Mesendoderm (in vitro differentiated cells): ENCODE results near the gene GFAP.
A peak's percentile ranks its signal among the peaks of the same experiment; 100 is the strongest.

Source experiments
- DNase-seq: peaks from one replicate; pipeline ENCODE4 v3.0.0; 2013
- H2AK5ac ChIP-seq: 2 replicates; pipeline ENCODE4 v1.6.1; 2013; ENCODE audit warnings: low read length, inconsistent platforms
- H2BK120ac ChIP-seq: 2 replicates; pipeline ENCODE4 v1.6.1; 2013; ENCODE audit warnings: low read depth, mild to moderate bottlenecking, low read length, moderate library complexity, mixed read lengths
- H2BK15ac ChIP-seq: replicated peaks from 2 replicates; pipeline ENCODE4 v1.6.1; 2013; ENCODE audit warnings: low read depth, mild to moderate bottlenecking, moderate library complexity
- H2BK5ac ChIP-seq: 2 replicates; pipeline ENCODE4 v1.6.1; 2013; ENCODE audit warnings: low read length, inconsistent platforms
- H3K18ac ChIP-seq: 2 replicates; pipeline ENCODE4 v1.6.1; 2013; ENCODE audit warnings: mild to moderate bottlenecking, low read length, mixed read lengths
- H3K23ac ChIP-seq: one replicate; pipeline ENCODE4 v1.6.1; 2013; ENCODE audit warnings: low read length
- H3K27ac ChIP-seq: 2 replicates; pipeline ENCODE4 v1.5.1; 2013; ENCODE audit warnings: low read depth, mild to moderate bottlenecking, inconsistent platforms, low read length, moderate library complexity
- H3K27me3 ChIP-seq: 2 replicates; pipeline ENCODE4 v1.6.1; 2013; ENCODE audit warnings: low read length, control low read depth, mild to moderate bottlenecking, inconsistent platforms; ENCODE audit not compliant: insufficient read depth, poor library complexity
- H3K36me3 ChIP-seq: 2 replicates; pipeline ENCODE4 v1.6.1; 2013; ENCODE audit warnings: low read length, inconsistent platforms; ENCODE audit not compliant: control insufficient read depth, insufficient read depth
- H3K4ac ChIP-seq: one replicate; pipeline ENCODE4 v1.6.1; 2013; ENCODE audit warnings: low read depth, mild to moderate bottlenecking, low read length, moderate library complexity
- H3K4me1 ChIP-seq: 2 replicates; pipeline ENCODE4 v1.6.1; 2013; ENCODE audit warnings: low read depth, low read length, inconsistent platforms; ENCODE audit not compliant: control insufficient read depth
- H3K4me2 ChIP-seq: 2 replicates; pipeline ENCODE4 v1.6.1; 2013; ENCODE audit warnings: low read length
- H3K4me3 ChIP-seq: 2 replicates; pipeline ENCODE4 v1.5.1; 2013; ENCODE audit warnings: mild to moderate bottlenecking, low read length
- H3K56ac ChIP-seq: one replicate; pipeline ENCODE4 v1.6.1; 2013; ENCODE audit warnings: low read length
- H3K79me1 ChIP-seq: 2 replicates; pipeline ENCODE4 v1.6.1; 2013; ENCODE audit warnings: low read length, inconsistent platforms
- H3K79me2 ChIP-seq: 2 replicates; pipeline ENCODE4 v1.6.1; 2013; ENCODE audit warnings: mild to moderate bottlenecking, low read length; ENCODE audit not compliant: control insufficient read depth, insufficient read depth
- H3K9ac ChIP-seq: 2 replicates; pipeline ENCODE4 v1.6.1; 2013; ENCODE audit warnings: low read length, inconsistent platforms
- H4K5ac ChIP-seq: one replicate; pipeline ENCODE4 v1.6.1; 2013; ENCODE audit warnings: low read length
- H4K8ac ChIP-seq: one replicate; pipeline ENCODE4 v1.6.1; 2013; ENCODE audit warnings: low read depth, mild to moderate bottlenecking, control low read depth, low read length, moderate library complexity
- WGBS: extraction: QIAGEN DNeasy Blood & Tissue Kit; methylation state at CpG from one replicate; pipeline ENCODE4 v1.1.7; 2013; ENCODE audit warnings: low lambda C conversion rate, missing lambda C conversion rate; ENCODE audit not compliant: insufficient coverage; ENCODE audit errors: extremely low coverage; 5-methylcytosine and 5-hydroxymethylcytosine counted together

GFAP gene

DNA sequence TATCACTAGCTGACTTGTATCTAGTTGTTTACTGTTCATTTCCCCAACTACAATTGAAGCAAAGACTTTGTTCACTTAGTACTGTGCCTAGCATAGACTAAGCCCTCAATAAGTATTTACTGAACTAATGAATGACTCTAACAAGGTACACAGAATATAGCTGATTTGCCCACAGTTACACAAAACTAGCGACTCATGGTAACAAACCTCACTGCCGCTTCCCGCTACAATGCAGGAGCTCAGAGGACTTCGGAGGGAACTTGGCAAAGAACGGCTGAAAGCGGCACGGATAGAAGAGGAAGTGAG is 16.6 kb downstream of the GFAP start:
- H3K23ac ChIP-seq = no peak overlapping the region
- peak overlapping the region; percentile 89 for H3K9ac ChIP-seq
- DNase-seq = no peak
- peak overlapping the region; percentile 96 for H3K56ac ChIP-seq
- H2BK5ac ChIP-seq = no peak overlapping the region
- H4K8ac ChIP-seq = no peak overlapping the region
- no peak overlapping the region for H2BK15ac ChIP-seq
- H2BK120ac ChIP-seq = no peak overlapping the region
- H3K4me3 ChIP-seq = peak overlapping the region; percentile 82
- H3K27ac ChIP-seq = no peak overlapping the region
- no peaks in the 10 kb centered on the region for H3K27me3 ChIP-seq
- no peak overlapping the region for H3K18ac ChIP-seq
- peak overlapping the region; percentile 81 for H3K4me2 ChIP-seq
- WGBS = no CpG with 5 or more reads among the region's 7 CpGs
- H2AK5ac ChIP-seq = no peak overlapping the region
- H4K5ac ChIP-seq = no peak overlapping the region
- H3K79me1 ChIP-seq = peaks cover 5% of the 10 kb centered on the region
- H3K4me1 ChIP-seq = no peaks in the 10 kb centered on the region
- H3K79me2 ChIP-seq = peaks cover 18% of the 10 kb centered on the region
- H3K4ac ChIP-seq = peak overlapping the region; percentile 73
- H3K36me3 ChIP-seq = no peaks in the 10 kb centered on the region

GRCh38 chr17:44894642-44895041 is 20.7 kb downstream of the GFAP start:
- H4K8ac ChIP-seq = no peak overlapping the region
- no peak for DNase-seq
- WGBS = no CpG with 5 or more reads among the region's 4 CpGs

GRCh38 chr17:44892250-44892649 is 23.1 kb downstream of the GFAP start:
- H3K18ac ChIP-seq = no peak overlapping the region
- H3K4me2 ChIP-seq = no peak overlapping the region
- no peak overlapping the region for H2AK5ac ChIP-seq
- H3K4me1 ChIP-seq = no peaks in the 10 kb centered on the region
- no peak overlapping the region for H3K4me3 ChIP-seq
- H3K23ac ChIP-seq = no peak overlapping the region
- no peak overlapping the region for H2BK5ac ChIP-seq
- H3K36me3 ChIP-seq = peaks cover 5% of the 10 kb centered on the region
- no peak overlapping the region for H3K56ac ChIP-seq
- no peak overlapping the region for H3K9ac ChIP-seq
- H3K27me3 ChIP-seq = no peaks in the 10 kb centered on the region
- no peak overlapping the region for H4K5ac ChIP-seq
- DNase-seq = no peak
- H2BK15ac ChIP-seq = no peak overlapping the region
- no peak overlapping the region for H3K4ac ChIP-seq
- H4K8ac ChIP-seq = no peak overlapping the region
- H3K79me2 ChIP-seq = peaks cover 25% of the 10 kb centered on the region
- H3K79me1 ChIP-seq = peaks cover 19% of the 10 kb centered on the region
- no peak overlapping the region for H3K27ac ChIP-seq
- H2BK120ac ChIP-seq = no peak overlapping the region

More at GRCh38 chr17:44894642-44895041, 20.7 kb downstream of the GFAP start:
- Histone ChIP-seq H4K5ac (no peak overlapping the region), H3K18ac (no peak overlapping the region), H2AK5ac (no peak overlapping the region), H2BK120ac (no peak overlapping the region), H3K79me1 (peaks cover 9% of the 10 kb centered on the region), H3K9ac (no peak overlapping the region), H3K27ac (no peak overlapping the region), H3K4me2 (no peak overlapping the region), H3K79me2 (peaks cover 24% of the 10 kb centered on the region), H3K36me3 (peaks cover 2% of the 10 kb centered on the region), H3K4me3 (no peak overlapping the region), H3K23ac (no peak overlapping the region), H2BK5ac (no peak overlapping the region), H3K4ac (no peak overlapping the region), H3K56ac (no peak overlapping the region), H2BK15ac (no peak overlapping the region), H3K27me3 (no peaks in the 10 kb centered on the region), H3K4me1 (no peaks in the 10 kb centered on the region)

- Histone ChIP-seq H3K4me1 (no peaks in the 10 kb centered on the region), H3K4ac (no peak overlapping the region)
- WGBS = no CpG with 5 or more reads among the region's 7 CpGs
Observed at GRCh38 chr17:44889003-44889402, 26.3 kb downstream of the GFAP start.

GRCh38 chr17:44887971-44888954 is 27.0 kb downstream of the GFAP start:
- no peak overlapping the region for H2BK120ac ChIP-seq
- peaks cover 19% of the 10 kb centered on the region for H3K79me2 ChIP-seq
- no peak overlapping the region for H2AK5ac ChIP-seq
- no peak overlapping the region for H3K23ac ChIP-seq
- no peak overlapping the region for H4K8ac ChIP-seq
- H3K27me3 ChIP-seq = no peaks in the 10 kb centered on the region
- no peak overlapping the region for H2BK5ac ChIP-seq
- no peak overlapping the region for H3K9ac ChIP-seq
- H3K4me3 ChIP-seq = no peak overlapping the region
- H3K4ac ChIP-seq = no peak overlapping the region
- peaks cover 17% of the 10 kb centered on the region for H3K79me1 ChIP-seq
- no peak overlapping the region for H4K5ac ChIP-seq
- H2BK15ac ChIP-seq = no peak overlapping the region
- no peak overlapping the region for H3K4me2 ChIP-seq
- no CpG with 5 or more reads among the region's 10 CpGs for WGBS
- H3K18ac ChIP-seq = no peak overlapping the region
- DNase-seq = no peak
- peaks cover 10% of the 10 kb centered on the region for H3K36me3 ChIP-seq
- H3K56ac ChIP-seq = no peak overlapping the region
- H3K4me1 ChIP-seq = no peaks in the 10 kb centered on the region
- no peak overlapping the region for H3K27ac ChIP-seq

More at GRCh38 chr17:44889003-44889402, 26.3 kb downstream of the GFAP start:
- no peak overlapping the region for H3K18ac ChIP-seq
- no peak overlapping the region for H3K27ac ChIP-seq
- no peak overlapping the region for H3K4me3 ChIP-seq
- no peak overlapping the region for H3K23ac ChIP-seq
- no peak overlapping the region for H3K9ac ChIP-seq
- peaks cover 19% of the 10 kb centered on the region for H3K79me2 ChIP-seq
- H3K36me3 ChIP-seq = peaks cover 8% of the 10 kb centered on the region
- H3K79me1 ChIP-seq = peaks cover 17% of the 10 kb centered on the region
- no peak overlapping the region for H2BK120ac ChIP-seq
- H3K4me2 ChIP-seq = no peak overlapping the region
- H3K27me3 ChIP-seq = no peaks in the 10 kb centered on the region
- no peak overlapping the region for H3K56ac ChIP-seq
- DNase-seq = no peak
- H4K8ac ChIP-seq = no peak overlapping the region
- no peak overlapping the region for H2BK15ac ChIP-seq
- no peak overlapping the region for H2BK5ac ChIP-seq
- H2AK5ac ChIP-seq = no peak overlapping the region
- H4K5ac ChIP-seq = no peak overlapping the region
